ENCODE results near the gene TTC22.

The TTC22 gene

DNA sequence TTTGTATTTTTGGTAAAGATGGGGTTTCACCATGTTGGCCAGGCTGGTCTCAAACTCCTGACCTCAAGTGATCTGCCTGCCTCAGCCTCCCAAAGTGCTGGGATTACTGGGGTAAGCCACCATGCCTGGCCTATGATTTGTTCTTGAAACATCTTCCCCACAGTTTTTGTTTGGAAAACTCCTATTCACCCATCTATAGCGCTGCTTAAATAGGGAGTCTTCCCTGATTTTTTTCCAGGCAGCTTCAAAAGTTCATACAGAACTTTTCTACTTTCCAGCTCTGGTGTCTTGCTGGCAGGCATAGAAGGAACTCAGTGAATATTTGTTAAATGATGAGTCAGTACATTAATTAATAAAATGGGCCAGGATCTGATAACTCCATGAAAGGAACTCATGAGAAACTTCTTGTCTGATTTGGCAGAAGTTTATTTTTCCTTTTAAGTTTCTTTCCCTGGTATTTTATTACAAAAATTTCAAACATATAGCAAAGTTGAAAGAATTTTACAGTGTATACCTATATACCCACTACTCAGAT, 33.0 kb upstream of the TTC22 start:
- H3K9me2 ChIP-seq (replicated peaks; ENCODE audit: low read depth, low read length): no peaks in the 10 kb centered on the region
- no peak for TF ChIP-seq EZH2phosphoT487 (IDR thresholded peaks at IDR 0.05; ENCODE audit: borderline replicate concordance)
- TF ChIP-seq, protein P1, sequence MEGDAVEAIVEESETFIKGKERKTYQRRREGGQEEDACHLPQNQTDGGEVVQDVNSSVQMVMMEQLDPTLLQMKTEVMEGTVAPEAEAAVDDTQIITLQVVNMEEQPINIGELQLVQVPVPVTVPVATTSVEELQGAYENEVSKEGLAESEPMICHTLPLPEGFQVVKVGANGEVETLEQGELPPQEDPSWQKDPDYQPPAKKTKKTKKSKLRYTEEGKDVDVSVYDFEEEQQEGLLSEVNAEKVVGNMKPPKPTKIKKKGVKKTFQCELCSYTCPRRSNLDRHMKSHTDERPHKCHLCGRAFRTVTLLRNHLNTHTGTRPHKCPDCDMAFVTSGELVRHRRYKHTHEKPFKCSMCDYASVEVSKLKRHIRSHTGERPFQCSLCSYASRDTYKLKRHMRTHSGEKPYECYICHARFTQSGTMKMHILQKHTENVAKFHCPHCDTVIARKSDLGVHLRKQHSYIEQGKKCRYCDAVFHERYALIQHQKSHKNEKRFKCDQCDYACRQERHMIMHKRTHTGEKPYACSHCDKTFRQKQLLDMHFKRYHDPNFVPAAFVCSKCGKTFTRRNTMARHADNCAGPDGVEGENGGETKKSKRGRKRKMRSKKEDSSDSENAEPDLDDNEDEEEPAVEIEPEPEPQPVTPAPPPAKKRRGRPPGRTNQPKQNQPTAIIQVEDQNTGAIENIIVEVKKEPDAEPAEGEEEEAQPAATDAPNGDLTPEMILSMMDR (conservative IDR thresholded peaks at IDR 0.05; ENCODE audit: low read length): no peak
- no peaks in the 10 kb centered on the region for H3K36me3 ChIP-seq (ENCODE audit: insufficient read depth, low read length)
- no peaks in the 10 kb centered on the region for H3K4me1 ChIP-seq (ENCODE audit: insufficient read depth, low read length, poor library complexity, severe bottlenecking)
- no peaks in the 10 kb centered on the region for H3F3A ChIP-seq (ENCODE audit: low read depth)
- H3K9me3 ChIP-seq (ENCODE audit: insufficient read depth, low read depth, low read length): peaks cover 4% of the 10 kb centered on the region; the same call in 1 of the 2 replicates
- no peaks in the 10 kb centered on the region for H4K20me1 ChIP-seq (ENCODE audit: insufficient read depth, low read length, poor library complexity, severe bottlenecking)
- H3K4me2 ChIP-seq (ENCODE audit: low read depth, low read length, poor library complexity, severe bottlenecking): no peak overlapping the region
- no peak overlapping the region for H2AFZ ChIP-seq (ENCODE audit: low read length)
- H3K4me3 ChIP-seq (ENCODE audit: low read length, poor library complexity, severe bottlenecking): no peak overlapping the region
- no peak overlapping the region for H3K9ac ChIP-seq (ENCODE audit: low read depth, low read length, poor library complexity, severe bottlenecking)
- H3K79me2 ChIP-seq (ENCODE audit: insufficient read depth, low read length): no peaks in the 10 kb centered on the region
- H3K27me3 ChIP-seq (ENCODE audit: insufficient read depth, low read length, poor library complexity, severe bottlenecking): no peaks in the 10 kb centered on the region

DNA sequence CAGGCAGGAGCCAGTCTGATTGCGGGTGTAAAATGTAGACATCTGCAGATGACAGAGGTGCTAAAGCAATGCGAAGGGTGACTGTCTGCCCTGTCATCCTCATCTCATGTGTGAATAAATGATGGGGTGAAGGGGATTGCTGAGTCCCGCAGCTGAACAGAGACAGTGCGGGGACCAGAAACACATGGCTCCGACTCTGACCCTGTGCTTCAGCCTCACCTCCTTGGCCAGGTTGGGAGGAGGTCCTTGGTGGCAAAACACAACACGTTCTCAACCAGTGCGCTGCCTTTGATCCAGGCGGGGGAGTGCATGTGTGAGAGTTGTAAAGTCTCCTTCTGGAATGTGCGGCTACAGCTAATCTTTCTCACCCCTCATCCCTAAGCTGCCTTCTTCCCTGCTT, 32.0 kb upstream of the TTC22 start:
- Histone ChIP-seq H3K9ac (ENCODE audit: low read depth, low read length, poor library complexity, severe bottlenecking) (no peak overlapping the region), H3K4me3 (ENCODE audit: low read length, poor library complexity, severe bottlenecking) (no peak overlapping the region), H4K20me1 (ENCODE audit: insufficient read depth, low read length, poor library complexity, severe bottlenecking) (no peaks in the 10 kb centered on the region), H3K9me2 (replicated peaks; ENCODE audit: low read depth, low read length) (no peaks in the 10 kb centered on the region), H3K4me1 (ENCODE audit: insufficient read depth, low read length, poor library complexity, severe bottlenecking) (no peaks in the 10 kb centered on the region), H2AFZ (ENCODE audit: low read length) (no peak overlapping the region), H3K4me2 (ENCODE audit: low read depth, low read length, poor library complexity, severe bottlenecking) (no peak overlapping the region), H3K27me3 (ENCODE audit: insufficient read depth, low read length, poor library complexity, severe bottlenecking) (no peaks in the 10 kb centered on the region), H3K36me3 (ENCODE audit: insufficient read depth, low read length) (no peaks in the 10 kb centered on the region), H3F3A (ENCODE audit: low read depth) (no peaks in the 10 kb centered on the region), H3K9me3 (ENCODE audit: insufficient read depth, low read depth, low read length) (peaks cover 9% of the 10 kb centered on the region; the same call in 1 of the 2 replicates), H3K79me2 (ENCODE audit: insufficient read depth, low read length) (no peaks in the 10 kb centered on the region)
- TF ChIP-seq, protein P1 (conservative IDR thresholded peaks at IDR 0.05; ENCODE audit: low read length): no peak
- TF ChIP-seq EZH2phosphoT487 (IDR thresholded peaks at IDR 0.05; ENCODE audit: borderline replicate concordance): no peak

DNA sequence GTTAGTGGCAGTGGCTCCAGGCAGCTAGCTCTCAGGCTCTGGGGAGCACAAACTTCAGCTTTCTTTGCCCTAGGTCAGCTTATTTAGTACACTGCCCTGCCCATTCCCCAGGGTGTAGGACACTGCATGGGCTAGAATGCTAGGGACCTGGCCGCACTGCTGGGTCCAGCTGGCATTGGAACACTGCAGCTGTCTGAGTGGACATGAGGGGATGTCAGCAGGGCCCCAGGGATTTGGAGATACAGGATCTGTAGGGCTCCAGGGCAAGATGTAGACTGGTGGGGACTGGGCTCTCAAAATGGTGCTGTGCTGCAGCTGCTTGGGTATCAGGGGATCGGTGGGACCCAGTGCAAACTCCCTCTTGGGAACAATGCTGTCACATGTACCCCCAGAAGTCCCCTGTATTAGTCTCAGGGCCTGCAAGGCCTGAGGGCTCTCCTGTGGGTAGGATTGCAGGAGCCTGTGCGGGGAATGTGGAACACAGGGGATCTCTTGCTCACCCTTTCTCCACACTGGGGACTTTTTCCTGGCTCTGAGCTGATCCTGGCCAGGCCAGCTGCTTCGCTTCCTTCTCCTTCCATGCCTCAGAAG, 25.2 kb upstream of the TTC22 start:
- no peak overlapping the region for H3K4me3 ChIP-seq (ENCODE audit: low read length, poor library complexity, severe bottlenecking)
- H3F3A ChIP-seq (ENCODE audit: low read depth): no peaks in the 10 kb centered on the region
- no peak overlapping the region for H2AFZ ChIP-seq (ENCODE audit: low read length)
- no peaks in the 10 kb centered on the region for H3K79me2 ChIP-seq (ENCODE audit: insufficient read depth, low read length)
- H3K36me3 ChIP-seq (ENCODE audit: insufficient read depth, low read length): no peaks in the 10 kb centered on the region
- TF ChIP-seq, protein P1 (conservative IDR thresholded peaks at IDR 0.05; ENCODE audit: low read length): no peak
- TF ChIP-seq EZH2phosphoT487 (IDR thresholded peaks at IDR 0.05; ENCODE audit: borderline replicate concordance): no peak
- no peak overlapping the region for H3K9ac ChIP-seq (ENCODE audit: low read depth, low read length, poor library complexity, severe bottlenecking)
- H3K9me2 ChIP-seq (replicated peaks; ENCODE audit: low read depth, low read length): no peaks in the 10 kb centered on the region
- peaks cover 17% of the 10 kb centered on the region; the same call in 1 of the 2 replicates for H3K9me3 ChIP-seq (ENCODE audit: insufficient read depth, low read depth, low read length)
- H4K20me1 ChIP-seq (ENCODE audit: insufficient read depth, low read length, poor library complexity, severe bottlenecking): no peaks in the 10 kb centered on the region
- H3K27me3 ChIP-seq (ENCODE audit: insufficient read depth, low read length, poor library complexity, severe bottlenecking): no peaks in the 10 kb centered on the region
- H3K4me1 ChIP-seq (ENCODE audit: insufficient read depth, low read length, poor library complexity, severe bottlenecking): no peaks in the 10 kb centered on the region
- no peak overlapping the region for H3K4me2 ChIP-seq (ENCODE audit: low read depth, low read length, poor library complexity, severe bottlenecking)
